HepG2 (cell line): ENCODE results near the gene C2CD3. TPM values are rescaled to one million over a fixed set of nuclear protein-coding genes. Genes with fewer than 3 reads are reported as not detected.
"Not testable (repeated sequence)": the region's sequence is repeated elsewhere in the genome, so short reads cannot be mapped to it uniquely, and the experiment has no call there.

ENCODE experiments used
- ATAC-seq: fragments of 200-7000 bp; cut with Tn5 transposase; 3 replicates; pipeline ENCODE4 v1.9.1; 2020; ENCODE audit warnings: mild to moderate bottlenecking, moderate library complexity
- BruUV-seq: library from RNA; stranded (reverse); fragments of 400-500 nt; replicated peaks from 2 replicates; lab custom pipeline; 2021; lab: Mats Ljungman, UMichigan
- CTCF ChIA-PET: fragments of 300-600 bp; formaldehyde crosslinking; extraction: SDS; loops from one replicate; lab custom pipeline; 2021; ENCODE audit warnings: low total read pairs, inconsistent platforms, low intra/inter-chr PET ratio; lab: Yijun Ruan, JAX
- POLR2A ChIA-PET: fragments of 350-600 bp; sonication (Branson Sonifier 250); formaldehyde crosslinking; loops from one replicate; lab custom pipeline; 2020; ENCODE audit warnings: antibody characterized with exemption, inconsistent platforms; lab: Yijun Ruan, JAX
- DNase-seq: peaks from one replicate; pipeline ENCODE4 v3.0.0-alpha.2; 2015; ENCODE audit warnings: low spot score
- FAIRE-seq: peaks from 3 replicates; lab custom pipeline; 2011; peaks lifted over from hg19 to GRCh38; lab: Jason Lieb, UNC
- H2AFZ ChIP-seq: one replicate; pipeline ENCODE4 v1.6.1; 2011; ENCODE audit warnings: low read length, inconsistent platforms
- H3K27ac ChIP-seq: fragments of 300-600 bp; 3 replicates; pipeline ENCODE4 v1.8.0; 2011; ENCODE audit warnings: mixed run types, mild to moderate bottlenecking, mixed read lengths, low read length, inconsistent platforms; ENCODE audit not compliant: insufficient read depth; ENCODE audit errors: extremely low read length
- H3K27me3 ChIP-seq, 2 experiments: fragments of 200-600 bp in 1 of 2; 2 replicates in 1 of 2; 3 replicates in 1 of 2; pipeline versions ENCODE4 v1.6.0 to v1.8.0; 2011; ENCODE audit warnings: low read length in 2 of 2, mild to moderate bottlenecking in 2 of 2, moderate library complexity in 2 of 2, inconsistent platforms in 1 of 2; ENCODE audit not compliant: insufficient read depth in 2 of 2, control insufficient read depth in 1 of 2
- H3K36me3 ChIP-seq, 2 experiments: fragments of 200-600 bp in 1 of 2; replicated peaks in 1 of 2; 2 replicates in 1 of 2; 3 replicates in 1 of 2; pipeline versions ENCODE4 v1.5.1 to v1.8.0; 2011; ENCODE audit warnings: low read length in 2 of 2, inconsistent platforms in 1 of 2; ENCODE audit not compliant: insufficient read depth in 2 of 2, control insufficient read depth in 1 of 2
- H3K4me1 ChIP-seq: 2 replicates; pipeline ENCODE4 v1.5.1; 2012; ENCODE audit warnings: low read length, inconsistent platforms; ENCODE audit not compliant: insufficient read depth
- H3K4me2 ChIP-seq: 2 replicates; pipeline ENCODE4 v1.6.0; 2011; ENCODE audit warnings: low read depth, low read length, inconsistent platforms
- H3K4me3 ChIP-seq, 3 experiments: fragments of 200-600 bp in 1 of 3; sonication (generic), shearing (Covaris generic) in 1 of 3; replicated peaks in 1 of 3; 2 replicates each; pipeline ENCODE4 v1.5.1; 2011 to 2016; ENCODE audit warnings: low read length in 3 of 3, inconsistent platforms in 2 of 3, low read depth in 2 of 3, mild to moderate bottlenecking in 2 of 3, control low read depth in 1 of 3, mixed read lengths in 1 of 3; ENCODE audit not compliant: insufficient read depth in 1 of 3
- H3K79me2 ChIP-seq: one replicate; pipeline ENCODE4 v1.6.1; 2011; ENCODE audit warnings: low read length, inconsistent platforms; ENCODE audit not compliant: insufficient read depth
- H3K9ac ChIP-seq: 2 replicates; pipeline ENCODE4 v1.6.0; 2011; ENCODE audit warnings: mild to moderate bottlenecking, low read depth, low read length, inconsistent platforms; ENCODE audit not compliant: insufficient read depth
- H3K9me3 ChIP-seq: 2 replicates; pipeline ENCODE4 v1.5.1; 2012; ENCODE audit warnings: mild to moderate bottlenecking, low read length
- H4K20me1 ChIP-seq: 2 replicates; pipeline ENCODE4 v1.6.0; 2011; ENCODE audit warnings: inconsistent platforms, mild to moderate bottlenecking, low read length, moderate library complexity; ENCODE audit not compliant: insufficient read depth
- AKNA ChIP-seq: sonication (generic); formaldehyde crosslinking; IDR thresholded peaks from 2 replicates; pipeline ENCODE4 v1.4.0; 2020; ENCODE audit warnings: missing genetic modification reagents, borderline replicate concordance
- FOXA1 ChIP-seq, 2 experiments: fragments of 450-650 bp in 1 of 2; sonication (generic) in 1 of 2; formaldehyde crosslinking in 1 of 2; IDR thresholded peaks; 2 replicates each; pipeline versions ENCODE4 v1.4.0 to v1.6.1; 2016 to 2020; ENCODE audit warnings: missing genetic modification reagents in 1 of 2
- IKZF5 ChIP-seq: IDR thresholded peaks from 2 replicates; pipeline ENCODE4 v1.6.1; 2018; ENCODE audit warnings: missing genetic modification reagents, mild to moderate bottlenecking, missing compliant biosample characterization
- KAT2B ChIP-seq: fragments of 150-350 bp; IDR thresholded peaks from 2 replicates; pipeline ENCODE4 v1.6.1; 2014; ENCODE audit warnings: low read depth, low read length, borderline replicate concordance
- NFIC ChIP-seq: IDR thresholded peaks from 2 replicates; pipeline ENCODE4 v1.6.1; 2012; ENCODE audit warnings: mild to moderate bottlenecking, low read length, inconsistent platforms
- PAX8 ChIP-seq: sonication (generic); formaldehyde crosslinking; IDR thresholded peaks from 2 replicates; pipeline ENCODE4 v1.8.0; 2022; ENCODE audit warnings: mild to moderate bottlenecking, missing genetic modification reagents, borderline replicate concordance
- PRMT3 ChIP-seq: sonication (generic); formaldehyde crosslinking; IDR thresholded peaks from 2 replicates; pipeline ENCODE4 v1.8.1; 2022; ENCODE audit warnings: low read depth, mild to moderate bottlenecking, moderate library complexity, missing genetic modification reagents, borderline replicate concordance
- SMC3 ChIP-seq: IDR thresholded peaks from 2 replicates; pipeline ENCODE4 v1.6.1; 2011; ENCODE audit warnings: low read length, improper control_type of control experiment
- ZFY ChIP-seq: sonication (generic); formaldehyde crosslinking; IDR thresholded peaks from 2 replicates; pipeline ENCODE4 v1.4.0; 2020; ENCODE audit warnings: missing genetic modification reagents
- ZNF34 ChIP-seq: sonication (generic); formaldehyde crosslinking; IDR thresholded peaks from 2 replicates; pipeline ENCODE4 v1.4.0; 2020; ENCODE audit warnings: mild to moderate bottlenecking, missing genetic modification reagents, borderline replicate concordance
- ZNF354B ChIP-seq: sonication (generic); formaldehyde crosslinking; IDR thresholded peaks from 2 replicates; pipeline ENCODE4 v1.8.0; 2022; ENCODE audit warnings: mild to moderate bottlenecking, missing genetic modification reagents
- ZNF460 ChIP-seq: sonication (generic); formaldehyde crosslinking; IDR thresholded peaks from 2 replicates; pipeline ENCODE4 v1.5.1; 2020; ENCODE audit warnings: missing genetic modification reagents, mild to moderate bottlenecking, borderline replicate concordance
- WGBS: methylation state at CpG from one replicate; pipeline ENCODE4 v1.1.6; 2017; ENCODE audit warnings: low lambda C conversion rate; 5-methylcytosine and 5-hydroxymethylcytosine counted together
- in situ Hi-C: cut with HindIII; loops from 2 replicates; pipeline ENCODE4 v1.10.0; 2017; ENCODE audit warnings: low pct_unique_long_range_greater_than_20kb; ENCODE audit not compliant: extremely low pct_ligation_motif_present
- intact Hi-C: fragments of 100-400 bp; cut with micrococcal nuclease; formaldehyde crosslinking; loops from one replicate; pipeline ENCODE4 v1.10.0; 2022; ENCODE audit not compliant: unreplicated experiment
- polyA plus RNA-seq, 8 experiments: library from polyadenylated mRNA; depleted of rRNA in 3 of 8; stranded (reverse) in 7 of 8; unstranded in 1 of 8; fragments of >200 nt; fragmentation: Illumina TruSeq in 4 of 8; extraction: Trizol in 4 of 8; gene quantifications; 2 replicates each; pipeline versions ENCODE4 v1.2.1 to v1.2.3, GENCODE V29; 2011 to 2016; ENCODE audit warnings: low read depth in 4 of 8, missing spikeins in 1 of 8, mixed read lengths in 1 of 8; ENCODE audit not compliant: insufficient read depth in 1 of 8
- total RNA-seq, 5 experiments: library from RNA; depleted of rRNA; stranded (reverse); fragments of >200 nt; fragmentation: Illumina TruSeq; extraction: Trizol; gene quantifications; 2 replicates each; pipeline ENCODE4 v1.2.3, GENCODE V29; 2016; ENCODE audit warnings: low read depth in 1 of 5

C2CD3 gene
- total and polyA plus RNA-seq, 2 of the 13 experiments (the other 11 are each of a cell fraction or from before 2014, with no cell fraction given) = 5.5 to 6.4 TPM

GRCh38 chr11:74132833-74133232 lies 38.0 kb downstream of the C2CD3 start (continued):
- TF ChIP-seq PAX8 (no peak), ZNF460 (CRISPR knock-in tag) (no peak), FOXA1 (IDR thresholded peaks at IDR 0.05) (no peak), FOXA1 (CRISPR knock-in tag; IDR thresholded peaks at IDR 0.05) (no peak)

- H3K4me2 ChIP-seq, H3K9me3 ChIP-seq, H3K9ac ChIP-seq, intact Hi-C loops, ATAC-seq, H3K36me3 ChIP-seq, H3K79me2 ChIP-seq, BruUV-seq, FAIRE-seq, H3K27ac ChIP-seq, in situ Hi-C loops, H2AFZ ChIP-seq, POLR2A ChIA-PET, DNase-seq, H3K4me3 ChIP-seq, H4K20me1 ChIP-seq, CTCF ChIA-PET, H3K27me3 ChIP-seq, H3K4me1 ChIP-seq: not testable (repeated sequence)
- WGBS = 96% methylated on average over 5 of the region's 33 CpGs
These were observed 41.7 kb downstream of the C2CD3 start for GRCh38 chr11:74129121-74129520.

- Histone ChIP-seq H3K4me1 (no peaks in the 10 kb centered on the region), H3K9me3 (no peaks in the 10 kb centered on the region), H4K20me1 (no peaks in the 10 kb centered on the region), H3K36me3 (no peaks in the 10 kb centered on the region), H3K4me3 (no peak overlapping the region), H3K27ac (no peak overlapping the region), H3K79me2 (no peaks in the 10 kb centered on the region), H3K4me2 (no peak overlapping the region), H3K27me3 (no peaks in the 10 kb centered on the region), H3K9ac (no peak overlapping the region), H2AFZ (no peak overlapping the region)
- in situ Hi-C loops (no loop called here), intact Hi-C loops (no loop called here)
- DNase-seq = no peak
- POLR2A ChIA-PET = interaction anchor here (1.3 kb wide), 1 partner anchor 48 kb away, joined by 3 read pairs; the partner anchor contains the start of genes C2CD3 and PPME1
- CTCF ChIA-PET = no interaction called here
- no peak for FAIRE-seq
- ATAC-seq = no peak
- no TSS peak for BruUV-seq
- no peak for TF ChIP-seq AKNA (CRISPR knock-in tag)
- TF ChIP-seq IKZF5 = no peak
- TF ChIP-seq ZFY = no peak
- no peak for TF ChIP-seq KAT2B
- TF ChIP-seq PRMT3 (CRISPR knock-in tag) = no peak
- no peak for TF ChIP-seq ZNF354B (CRISPR knock-in tag)
- TF ChIP-seq SMC3 = no peak
- no peak for TF ChIP-seq NFIC
- TF ChIP-seq ZNF34 (CRISPR knock-in tag) = no peak
These were observed 47.8 kb downstream of the C2CD3 start for GRCh38 chr11:74123008-74123448.
